Adrenal gland (tissue), 12 donors: ENCODE data around the gene TFB2M. TPM values are rescaled to one million over a fixed set of nuclear protein-coding genes. Genes with fewer than 3 reads are reported as not detected.
"Not testable (repeated sequence)": the region's sequence is repeated elsewhere in the genome, so short reads cannot be mapped to it uniquely, and the experiment has no call there.

ENCODE experiments used
- DNase-seq, 7 donors: peaks; one replicate each; pipeline ENCODE4 v3.0.0-alpha.2; 2019 to 2020
- H3K27ac ChIP-seq, 5 donors: fragments of 200-600 bp; sonication (generic) in 4 of 5; 1 replicate in 3 of 5; 2 replicates in 2 of 5; pipeline versions ENCODE4 v1.5.1 to v1.8.0; 2016 to 2020; ENCODE audit warnings: mild to moderate bottlenecking in 1 of 5
- H3K27me3 ChIP-seq: fragments of 200-600 bp; 2 replicates; pipeline ENCODE4 v1.8.0; 2021
- H3K36me3 ChIP-seq, 2 donors: fragments of 200-600 bp; replicated peaks in 1 of 2; 1 replicate in 1 of 2; 2 replicates in 1 of 2; pipeline versions ENCODE4 v1.5.1 to v1.8.0; 2018 to 2022
- H3K4me1 ChIP-seq, 2 donors: fragments of 200-600 bp; replicated peaks in 1 of 2; 1 replicate in 1 of 2; 2 replicates in 1 of 2; pipeline versions ENCODE4 v1.5.1 to v1.8.0; 2018 to 2021
- H3K4me3 ChIP-seq, 4 donors: fragments of 200-600 bp; sonication (generic) in 3 of 4; one replicate each; pipeline ENCODE4 v1.5.1; 2016 to 2018
- H3K9me3 ChIP-seq, 3 donors: fragments of 200-600 bp; sonication (generic) in 1 of 3; replicated peaks in 1 of 3; 1 replicate in 2 of 3; 2 replicates in 1 of 3; pipeline versions ENCODE4 v1.5.1 to v1.8.0; 2016 to 2021
- CTCF ChIP-seq, 6 experiments: fragments of 450-650 bp in 4 of 6; fragments of 200-600 bp in 2 of 6; sonication (generic) in 1 of 6; IDR thresholded peaks; 1 replicate in 5 of 6; 2 replicates in 1 of 6; pipeline versions ENCODE4 v1.5.1 to v1.8.0; 2016 to 2021; ENCODE audit warnings: antibody characterized with exemption in 6 of 6, mild to moderate bottlenecking in 2 of 6, moderate library complexity in 1 of 6
- POLR2A ChIP-seq, 2 donors: fragments of 450-650 bp; IDR thresholded peaks; one replicate each; pipeline ENCODE4 v1.6.1; 2017; ENCODE audit warnings: antibody characterized with exemption in 2 of 2, mild to moderate bottlenecking in 2 of 2, moderate library complexity in 1 of 2
- WGBS, 4 donors: extraction: QIAGEN DNeasy Blood & Tissue Kit in 2 of 4; methylation state at CpG; one replicate each; pipeline versions ENCODE4 v1.1.5 to v1.1.7; 2013 to 2017; 5-methylcytosine and 5-hydroxymethylcytosine counted together
- intact Hi-C, 2 donors: fragments of 100-400 bp; cut with DNase I; formaldehyde crosslinking; loops; one replicate each; pipeline versions ENCODE4 v1.14.1 to v1.15.0; 2022 to 2023
- polyA plus RNA-seq, 3 donors: library from polyadenylated mRNA; stranded (reverse); fragments of 200-250 nt in 2 of 3; fragments of 350-450 nt in 1 of 3; fragmentation: Illumina TruSeq in 1 of 3; extraction: RNeasy Lipid Tissue Mini Kit (QIAGEN cat#74804) in 1 of 3; gene quantifications; one replicate each; pipeline ENCODE4 v1.2.3, GENCODE V29; 2013 to 2014
- total RNA-seq, 9 donors: library from RNA; depleted of rRNA in 4 of 9; stranded (reverse); fragments of >200 nt in 4 of 9; fragments of 120-200 nt in 1 of 9; fragmentation: NEBNext Ultra II Directional in 1 of 9; extraction: Animal tissue kit (Norgen Biotek cat#: 25700) in 1 of 9; gene quantifications; one replicate each; pipeline versions ENCODE4 v1.1.0 to v1.2.4, GENCODE V29; 2013 to 2023
- donor health status: healthy with polysubstance abuse.
- donor health status: Bipolar disorder and iron deficiency.
- donor health status: DM: yes; HTN: yes; CAD: no.
- donor health status: DM: no; HTN: no; CAD: no.
- donor health status: DM: no; HTN: no; CAD: no.
- donor health status: DM: yes; HTN: yes; CAD: no.

TFB2M gene
- total and polyA plus RNA-seq, 12 donors: 6.0 to 44.8 (median 26.5) TPM

- intact Hi-C loops: no loop called here
- Histone ChIP-seq H3K4me1 (peaks cover 12 to 22% of the 10 kb centered on the region in 2 donors), H3K27ac (no peak overlapping the region), H3K36me3 (peaks cover 0 to 12% of the 10 kb centered on the region in 2 donors), H3K27me3 (no peaks in the 10 kb centered on the region), H3K9me3 (peaks cover 0 to 5% (median 0%) of the 10 kb centered on the region in 3 donors), H3K4me3 (no peak overlapping the region)
- no peak for DNase-seq
- TF ChIP-seq CTCF (IDR thresholded peaks at IDR 0.05): no peak
These were observed 26.6 kb upstream of the TFB2M start for GRCh38 chr1:246592695-246593094.

DNA sequence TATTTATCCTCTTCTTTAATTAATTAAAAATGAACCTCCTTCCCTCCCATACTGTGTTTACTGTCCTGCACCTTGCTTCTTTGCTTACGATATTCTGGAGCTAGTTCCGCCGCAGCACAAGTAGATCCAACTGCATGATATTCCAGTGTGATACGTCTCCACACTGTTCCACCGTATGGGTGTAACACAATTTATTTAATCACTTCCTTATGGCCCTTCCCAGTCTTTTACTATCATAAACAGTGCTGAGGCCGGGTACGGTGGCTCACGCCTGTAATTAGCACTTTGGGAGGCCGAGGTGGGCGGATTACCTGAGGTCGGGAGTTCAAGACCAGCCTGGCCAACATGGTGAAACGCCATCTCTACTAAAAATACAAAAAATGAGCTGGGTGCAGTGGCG lies 25.9 kb upstream of the TFB2M start:
- Histone ChIP-seq H3K4me3 (no peak overlapping the region), H3K36me3 (peaks cover 0 to 12% of the 10 kb centered on the region in 2 donors), H3K27me3 (no peaks in the 10 kb centered on the region), H3K4me1 (peaks cover 19 to 25% of the 10 kb centered on the region in 2 donors), H3K27ac (no peak overlapping the region), H3K9me3 (peaks cover 0 to 5% (median 0%) of the 10 kb centered on the region in 3 donors)
- WGBS, 4 donors: 94 to 97% (median 96%) methylated on average over 13 of the region's 13 CpGs
- TF ChIP-seq POLR2A (IDR thresholded peaks at IDR 0.05) (no peak), CTCF (IDR thresholded peaks at IDR 0.05) (no peak)
- no peak for DNase-seq
- intact Hi-C loops: no loop called here

GRCh38 chr1:246591504-246591903 lies 25.4 kb upstream of the TFB2M start:
- Histone ChIP-seq H3K4me3 (no peak overlapping the region), H3K4me1 (peaks cover 20 to 30% of the 10 kb centered on the region in 2 donors), H3K9me3 (peaks cover 0 to 5% (median 0%) of the 10 kb centered on the region in 3 donors), H3K27ac (no peak overlapping the region), H3K36me3 (peaks cover 0 to 12% of the 10 kb centered on the region in 2 donors), H3K27me3 (no peaks in the 10 kb centered on the region)
- DNase-seq: no peak
- no peak for TF ChIP-seq POLR2A (IDR thresholded peaks at IDR 0.05)
- WGBS, 4 donors: 91 to 97% (median 94%) methylated on average over 6 of the region's 6 CpGs
- intact Hi-C loops: no loop called here

DNA sequence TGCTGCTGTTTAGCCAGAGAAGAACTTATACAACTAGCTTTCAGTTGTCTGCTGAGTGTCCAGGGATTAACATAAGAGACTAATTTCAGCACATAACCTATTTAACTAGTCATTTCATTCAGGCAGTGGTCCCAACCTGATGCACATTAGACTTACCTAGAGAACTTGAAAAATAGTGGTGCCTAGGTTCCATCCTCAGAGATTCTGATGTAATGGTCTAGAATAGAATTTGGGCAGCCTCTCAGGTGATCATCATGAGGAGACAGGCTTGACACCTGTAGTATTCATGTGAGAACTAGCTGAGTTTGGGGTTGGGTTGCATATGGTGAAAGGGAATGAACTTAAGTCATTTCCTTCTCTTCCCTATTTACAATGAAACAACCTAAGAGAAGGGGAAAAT lies 25.0 kb upstream of the TFB2M start:
- no peaks in the 10 kb centered on the region for H3K27me3 ChIP-seq
- H3K4me1 ChIP-seq: peaks cover 20 to 32% of the 10 kb centered on the region in 2 donors
- H3K27ac ChIP-seq: no peak overlapping the region

DNA sequence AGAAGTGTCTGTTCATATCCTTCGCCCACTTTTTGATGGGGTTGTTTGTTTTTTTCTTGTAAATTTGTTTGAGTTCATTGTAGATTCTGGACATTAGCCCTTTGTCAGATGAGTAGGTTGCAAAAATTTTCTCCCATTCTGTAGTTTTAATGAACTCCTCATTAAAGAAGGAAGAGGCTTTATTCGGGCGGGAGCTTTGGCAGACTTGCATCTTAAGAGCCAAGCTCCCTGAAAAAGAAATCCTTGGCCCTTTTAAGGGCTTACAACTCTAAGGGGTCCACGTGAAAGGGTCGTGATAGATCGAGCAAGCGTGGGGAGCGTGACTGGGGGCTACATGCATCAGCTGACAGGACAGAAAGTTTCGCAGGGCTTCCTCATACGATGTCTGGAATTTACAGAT lies 23.9 kb upstream of the TFB2M start:
- H3K27me3 ChIP-seq, H3K9me3 ChIP-seq, H3K27ac ChIP-seq, DNase-seq, H3K4me3 ChIP-seq, intact Hi-C loops: not testable (repeated sequence)
- 93 to 96% (median 94%) methylated on average over 9 to 10 of the region's 10 CpGs for WGBS, 4 donors
- peaks cover 0 to 12% of the 10 kb centered on the region in 2 donors for H3K36me3 ChIP-seq
- peaks cover 24 to 31% of the 10 kb centered on the region in 2 donors for H3K4me1 ChIP-seq

More for the DNA sequence above, 25.0 kb upstream of the TFB2M start:
- intact Hi-C loops: no loop called here
- DNase-seq: no peak
- Histone ChIP-seq H3K9me3 (peaks cover 0 to 5% (median 0%) of the 10 kb centered on the region in 3 donors), H3K36me3 (peaks cover 0 to 12% of the 10 kb centered on the region in 2 donors), H3K4me3 (no peak overlapping the region)
- TF ChIP-seq CTCF (IDR thresholded peaks at IDR 0.05) (no peak), POLR2A (IDR thresholded peaks at IDR 0.05) (no peak)
